ENCODE measurements around the gene OR13F1.
"Not testable (repeated sequence)": the region's sequence is repeated elsewhere in the genome, so short reads cannot be mapped to it uniquely, and the experiment has no call there.

OR13F1 gene

GRCh38 chr9:104503440-104503839 lies 623 bp upstream of the OR13F1 start:
- Histone ChIP-seq H3K9ac (ENCODE audit: insufficient read length, low read depth) (no peak overlapping the region), H3K36me3 (ENCODE audit: insufficient read depth, insufficient read length, low read length) (no peaks in the 10 kb centered on the region), H3K9me3 (ENCODE audit: insufficient read depth, low read length) (no peaks in the 10 kb centered on the region), H3K27me3 (ENCODE audit: insufficient read depth, insufficient read length) (no peaks in the 10 kb centered on the region), H3K4me1 (ENCODE audit: insufficient read depth, insufficient read length) (no peaks in the 10 kb centered on the region), H3K4me3 (ENCODE audit: insufficient read length, low read depth) (no peak overlapping the region)
- TF ChIP-seq SUZ12 (IDR thresholded peaks at IDR 0.05; ENCODE audit: extremely low read depth, insufficient read depth, insufficient read length) (no peak), ZNF274 (IDR thresholded peaks at IDR 0.05; ENCODE audit: low read depth, low read length) (no peak), YY1 (IDR thresholded peaks at IDR 0.05; ENCODE audit: insufficient read depth, insufficient read length) (no peak)
- DNase-seq (ENCODE audit: low read depth, low spot score): no peak

DNA sequence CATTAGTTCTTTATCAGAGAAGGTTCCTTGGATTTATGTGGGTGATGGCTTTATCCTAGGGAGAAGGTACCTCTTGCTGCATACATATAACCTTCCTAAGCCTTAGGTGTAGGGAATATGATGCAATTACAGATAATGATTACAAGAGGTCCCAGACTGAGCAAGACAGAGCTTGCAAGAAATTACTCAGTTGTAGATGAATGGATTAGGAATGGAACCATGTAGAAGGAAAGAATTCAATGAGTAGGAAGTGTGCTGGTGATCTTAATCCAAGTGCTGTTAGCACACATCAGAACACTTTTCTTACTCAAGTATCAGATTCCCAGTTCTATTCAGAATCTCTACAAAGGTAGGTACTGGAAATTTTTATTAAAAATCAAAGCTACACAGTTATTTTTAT lies 2.5 kb downstream of the OR13F1 start:
- Histone ChIP-seq H3K27me3 (ENCODE audit: insufficient read depth, insufficient read length) (no peaks in the 10 kb centered on the region), H3K4me3 (ENCODE audit: insufficient read length, low read depth) (no peak overlapping the region), H3K4me1 (ENCODE audit: insufficient read depth, insufficient read length) (no peaks in the 10 kb centered on the region), H3K36me3 (ENCODE audit: insufficient read depth, insufficient read length, low read length) (no peaks in the 10 kb centered on the region), H3K9ac (ENCODE audit: insufficient read length, low read depth) (no peak overlapping the region), H3K9me3 (ENCODE audit: insufficient read depth, low read length) (no peaks in the 10 kb centered on the region)
- DNase-seq (ENCODE audit: low read depth, low spot score): no peak
- no peak for TF ChIP-seq ZNF274 (IDR thresholded peaks at IDR 0.05; ENCODE audit: low read depth, low read length)
- TF ChIP-seq YY1 (IDR thresholded peaks at IDR 0.05; ENCODE audit: insufficient read depth, insufficient read length): no peak
- no peak for TF ChIP-seq SUZ12 (IDR thresholded peaks at IDR 0.05; ENCODE audit: extremely low read depth, insufficient read depth, insufficient read length)

DNA sequence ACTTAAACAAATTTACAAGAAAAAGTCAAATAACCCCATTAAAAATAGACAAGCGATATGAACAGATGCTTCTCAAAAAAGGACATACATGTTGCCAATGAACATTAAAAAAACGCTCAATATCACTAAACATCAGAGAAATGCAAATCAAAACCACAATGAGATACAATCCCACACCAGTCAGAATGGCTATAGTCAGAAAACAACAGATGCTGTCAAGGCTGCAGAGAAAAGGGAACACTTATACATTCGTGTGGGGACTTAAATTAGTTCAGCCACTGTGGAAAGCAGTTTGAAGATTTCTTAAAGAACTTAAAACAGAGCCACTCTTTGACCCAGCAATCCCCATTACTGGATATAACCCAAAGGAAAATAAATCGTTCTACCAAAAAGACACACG lies 10.8 kb downstream of the OR13F1 start:
- H3K9me3 ChIP-seq (ENCODE audit: insufficient read depth, low read length): no peaks in the 10 kb centered on the region
- H3K36me3 ChIP-seq (ENCODE audit: insufficient read depth, insufficient read length, low read length): no peaks in the 10 kb centered on the region
- no peak overlapping the region for H3K4me3 ChIP-seq (ENCODE audit: insufficient read length, low read depth)
- no peak for DNase-seq (ENCODE audit: low read depth, low spot score)
- no peaks in the 10 kb centered on the region for H3K27me3 ChIP-seq (ENCODE audit: insufficient read depth, insufficient read length)
- no peak overlapping the region for H3K9ac ChIP-seq (ENCODE audit: insufficient read length, low read depth)
- no peak for TF ChIP-seq YY1 (IDR thresholded peaks at IDR 0.05; ENCODE audit: insufficient read depth, insufficient read length)
- TF ChIP-seq SUZ12 (IDR thresholded peaks at IDR 0.05; ENCODE audit: extremely low read depth, insufficient read depth, insufficient read length): no peak
- TF ChIP-seq ZNF274 (IDR thresholded peaks at IDR 0.05; ENCODE audit: low read depth, low read length): no peak
- no peaks in the 10 kb centered on the region for H3K4me1 ChIP-seq (ENCODE audit: insufficient read depth, insufficient read length)

GRCh38 chr9:104520241-104520640 lies 16.2 kb downstream of the OR13F1 start:
- not testable (repeated sequence) for H3K4me3 ChIP-seq (ENCODE audit: insufficient read length, low read depth); H3K9me3 ChIP-seq (ENCODE audit: insufficient read depth, low read length); DNase-seq (ENCODE audit: low read depth, low spot score); H3K36me3 ChIP-seq (ENCODE audit: insufficient read depth, insufficient read length, low read length); H3K27me3 ChIP-seq (ENCODE audit: insufficient read depth, insufficient read length); H3K4me1 ChIP-seq (ENCODE audit: insufficient read depth, insufficient read length); H3K9ac ChIP-seq (ENCODE audit: insufficient read length, low read depth)

- Histone ChIP-seq H3K9me3 (ENCODE audit: insufficient read depth, low read length) (peaks cover 10% of the 10 kb centered on the region; the same call in 1 of the 2 replicates), H3K4me1 (ENCODE audit: insufficient read depth, insufficient read length) (no peaks in the 10 kb centered on the region), H3K9ac (ENCODE audit: insufficient read length, low read depth) (no peak within 1 kb of the TSS), H3K4me3 (ENCODE audit: insufficient read length, low read depth) (no peak within 1 kb of the TSS), H3K36me3 (ENCODE audit: insufficient read depth, insufficient read length, low read length) (no peaks in the 10 kb centered on the region), H3K27me3 (ENCODE audit: insufficient read depth, insufficient read length) (no peaks in the 10 kb centered on the region)
- no peak for DNase-seq (ENCODE audit: low read depth, low spot score)
- TF ChIP-seq SUZ12 (IDR thresholded peaks at IDR 0.05; ENCODE audit: extremely low read depth, insufficient read depth, insufficient read length) (no peak), YY1 (IDR thresholded peaks at IDR 0.05; ENCODE audit: insufficient read depth, insufficient read length) (no peak), ZNF274 (IDR thresholded peaks at IDR 0.05; ENCODE audit: low read depth, low read length) (no peak)
Observed at GRCh38 chr9:104527109-104527508, 23.0 kb downstream of the OR13F1 start, which contains the start of gene OR13C4. TSS of gene OR13C4 (minus strand) at chr9:104527209. CDS start at chr9:104527209, 0 bp downstream.

DNA sequence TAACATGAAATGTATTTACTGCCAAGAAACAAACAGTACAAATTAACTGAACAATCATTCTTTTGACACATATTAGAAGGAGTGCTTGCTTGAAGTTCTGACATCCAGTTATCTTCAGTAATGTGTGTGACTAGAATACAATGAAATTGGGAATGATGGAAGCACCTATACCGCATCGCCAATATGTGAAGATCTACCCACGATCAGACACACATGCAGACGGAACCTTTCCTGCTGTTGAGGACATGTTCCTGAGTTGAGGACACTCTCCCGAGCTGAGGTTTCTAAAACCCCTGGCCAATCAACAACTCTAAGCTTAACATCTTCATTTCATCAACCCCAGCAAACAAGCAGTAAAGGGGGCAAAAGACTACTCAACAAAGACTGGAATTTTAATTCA lies 32.7 kb downstream of the OR13F1 start, which contains the start of gene OR13C3:
TSS of gene OR13C3 (minus strand) at position 101 of the 400 bp plus-strand sequence. CDS start 133 bp downstream, outside the sequence.
- DNase-seq (ENCODE audit: low read depth, low spot score): no peak
- Histone ChIP-seq H3K4me1 (ENCODE audit: insufficient read depth, insufficient read length) (no peaks in the 10 kb centered on the region), H3K4me3 (ENCODE audit: insufficient read length, low read depth) (no peak within 1 kb of the TSS), H3K36me3 (ENCODE audit: insufficient read depth, insufficient read length, low read length) (no peaks in the 10 kb centered on the region), H3K27me3 (ENCODE audit: insufficient read depth, insufficient read length) (no peaks in the 10 kb centered on the region), H3K9me3 (ENCODE audit: insufficient read depth, low read length) (no peaks in the 10 kb centered on the region), H3K9ac (ENCODE audit: insufficient read length, low read depth) (no peak within 1 kb of the TSS)
- TF ChIP-seq SUZ12 (IDR thresholded peaks at IDR 0.05; ENCODE audit: extremely low read depth, insufficient read depth, insufficient read length): no peak
- TF ChIP-seq YY1 (IDR thresholded peaks at IDR 0.05; ENCODE audit: insufficient read depth, insufficient read length): no peak
- no peak for TF ChIP-seq ZNF274 (IDR thresholded peaks at IDR 0.05; ENCODE audit: low read depth, low read length)

- Histone ChIP-seq H3K9me3 (ENCODE audit: insufficient read depth, low read length) (no peaks in the 10 kb centered on the region), H3K4me3 (ENCODE audit: insufficient read length, low read depth) (no peak overlapping the region), H3K27me3 (ENCODE audit: insufficient read depth, insufficient read length) (no peaks in the 10 kb centered on the region), H3K36me3 (ENCODE audit: insufficient read depth, insufficient read length, low read length) (no peaks in the 10 kb centered on the region), H3K4me1 (ENCODE audit: insufficient read depth, insufficient read length) (no peaks in the 10 kb centered on the region), H3K9ac (ENCODE audit: insufficient read length, low read depth) (no peak overlapping the region)
- DNase-seq (ENCODE audit: low read depth, low spot score): no peak
- no peak for TF ChIP-seq YY1 (IDR thresholded peaks at IDR 0.05; ENCODE audit: insufficient read depth, insufficient read length)
- TF ChIP-seq SUZ12 (IDR thresholded peaks at IDR 0.05; ENCODE audit: extremely low read depth, insufficient read depth, insufficient read length): no peak
- TF ChIP-seq ZNF274 (IDR thresholded peaks at IDR 0.05; ENCODE audit: low read depth, low read length): no peak
Observed at GRCh38 chr9:104539275-104539674, 35.2 kb downstream of the OR13F1 start.

- H3K9ac ChIP-seq (ENCODE audit: insufficient read length, low read depth): no peak overlapping the region
- H3K9me3 ChIP-seq (ENCODE audit: insufficient read depth, low read length): no peaks in the 10 kb centered on the region
- no peak for TF ChIP-seq ZNF274 (IDR thresholded peaks at IDR 0.05; ENCODE audit: low read depth, low read length)
Observed at GRCh38 chr9:104544644-104545043, 40.6 kb downstream of the OR13F1 start.

More at GRCh38 chr9:104544644-104545043, 40.6 kb downstream of the OR13F1 start:
- no peaks in the 10 kb centered on the region for H3K36me3 ChIP-seq (ENCODE audit: insufficient read depth, insufficient read length, low read length)
- DNase-seq (ENCODE audit: low read depth, low spot score): no peak
- H3K27me3 ChIP-seq (ENCODE audit: insufficient read depth, insufficient read length): no peaks in the 10 kb centered on the region
- no peaks in the 10 kb centered on the region for H3K4me1 ChIP-seq (ENCODE audit: insufficient read depth, insufficient read length)
- no peak overlapping the region for H3K4me3 ChIP-seq (ENCODE audit: insufficient read length, low read depth)
